Colonic mucosa (tissue), 4 donors: Measurements from ENCODE around the gene CFAP54. TPM values are rescaled to one million over a fixed set of nuclear protein-coding genes. Genes with fewer than 3 reads are reported as not detected.

Source experiments
- DNase-seq: peaks from one replicate; pipeline ENCODE4 v3.0.0-alpha.2; 2020
- H3K27ac ChIP-seq: fragments of 200-600 bp; one replicate; pipeline ENCODE4 v1.8.0; 2021
- H3K27me3 ChIP-seq: fragments of 200-600 bp; one replicate; pipeline ENCODE4 v1.8.0; 2021
- H3K36me3 ChIP-seq: fragments of 200-600 bp; one replicate; pipeline ENCODE4 v1.8.0; 2021
- H3K4me1 ChIP-seq: fragments of 200-600 bp; one replicate; pipeline ENCODE4 v1.8.0; 2021; ENCODE audit warnings: mild to moderate bottlenecking
- H3K4me3 ChIP-seq: fragments of 200-600 bp; one replicate; pipeline ENCODE4 v1.8.0; 2021
- H3K9ac ChIP-seq, 2 donors: one replicate each; pipeline ENCODE4 v1.7.0; 2013; ENCODE audit warnings: control low read depth in 2 of 2, low read depth in 2 of 2, low read length in 2 of 2
- H3K9me3 ChIP-seq: fragments of 200-600 bp; one replicate; pipeline ENCODE4 v1.8.0; 2021
- CTCF ChIP-seq: fragments of 200-600 bp; IDR thresholded peaks from one replicate; pipeline ENCODE4 v1.8.0; 2022; ENCODE audit warnings: antibody characterized with exemption, mild to moderate bottlenecking
- intact Hi-C: fragments of 100-400 bp; cut with DNase I; formaldehyde crosslinking; loops from one replicate; pipeline ENCODE4 v1.14.1; 2022
- total RNA-seq, 2 donors: library from RNA; stranded (reverse); fragmentation: NEBNext Ultra II Directional in 1 of 2; extraction: Animal tissue kit (Norgen Biotek cat#: 25700) in 1 of 2; gene quantifications; one replicate each; pipeline ENCODE4 v1.2.1, GENCODE V29; 2021
- donor health status: healthy.
- donor health status: DM: no; HTN: no; CAD: no.
- donor health status: DM: no; HTN: no; CAD: no.

Gene CFAP54
- total RNA-seq, 2 donors from 2014 or later = 0.32 TPM

- no peak overlapping the region for H3K4me3 ChIP-seq
- TF ChIP-seq CTCF = no peak
- DNase-seq = no peak
- no peak overlapping the region for H3K9ac ChIP-seq
- no peaks in the 10 kb centered on the region for H3K27me3 ChIP-seq
- intact Hi-C loops = no loop called here
- H3K4me1 ChIP-seq = no peaks in the 10 kb centered on the region
- no peaks in the 10 kb centered on the region for H3K9me3 ChIP-seq
- H3K36me3 ChIP-seq = no peaks in the 10 kb centered on the region
- H3K27ac ChIP-seq = no peak overlapping the region
Observed at GRCh38 chr12:96752211-96752610, 262.8 kb downstream of the CFAP54 start.

- Histone ChIP-seq H3K36me3 (no peaks in the 10 kb centered on the region), H3K9ac (no peak overlapping the region), H3K4me1 (no peaks in the 10 kb centered on the region), H3K4me3 (no peak overlapping the region), H3K27me3 (no peaks in the 10 kb centered on the region), H3K27ac (no peak overlapping the region), H3K9me3 (no peaks in the 10 kb centered on the region)
- TF ChIP-seq CTCF = no peak
- intact Hi-C loops = no loop called here
- DNase-seq = no peak
Observed at GRCh38 chr12:96766232-96766631, 276.9 kb downstream of the CFAP54 start.

- no peak for DNase-seq
- no peak overlapping the region for H3K9ac ChIP-seq
- no peak overlapping the region for H3K27ac ChIP-seq
- no peaks in the 10 kb centered on the region for H3K4me1 ChIP-seq
- TF ChIP-seq CTCF = no peak
- intact Hi-C loops = no loop called here
- no peaks in the 10 kb centered on the region for H3K27me3 ChIP-seq
- no peaks in the 10 kb centered on the region for H3K36me3 ChIP-seq
- H3K4me3 ChIP-seq = no peak overlapping the region
- no peaks in the 10 kb centered on the region for H3K9me3 ChIP-seq
Observed at GRCh38 chr12:96769400-96769799, 280.0 kb downstream of the CFAP54 start.

GRCh38 chr12:96770219-96771102 is 281.1 kb downstream of the CFAP54 start:
- Histone ChIP-seq H3K36me3 (no peaks in the 10 kb centered on the region), H3K9ac (no peak overlapping the region), H3K9me3 (no peaks in the 10 kb centered on the region), H3K27me3 (no peaks in the 10 kb centered on the region), H3K4me1 (no peaks in the 10 kb centered on the region), H3K27ac (no peak overlapping the region), H3K4me3 (no peak overlapping the region)
- intact Hi-C loops = no loop called here
- DNase-seq = no peak
- no peak for TF ChIP-seq CTCF

- no peak for DNase-seq
- H3K4me1 ChIP-seq = no peaks in the 10 kb centered on the region
- no peak overlapping the region for H3K9ac ChIP-seq
- no peak for TF ChIP-seq CTCF
- H3K9me3 ChIP-seq = no peaks in the 10 kb centered on the region
- no peak overlapping the region for H3K27ac ChIP-seq
- no peaks in the 10 kb centered on the region for H3K36me3 ChIP-seq
- intact Hi-C loops = no loop called here
- H3K4me3 ChIP-seq = no peak overlapping the region
- no peaks in the 10 kb centered on the region for H3K27me3 ChIP-seq
Observed at GRCh38 chr12:96773031-96773430, 283.7 kb downstream of the CFAP54 start.
